ENCODE data around the gene C4orf33.

GRCh38 chr4:129113919-129114318 is 18.0 kb downstream of the C4orf33 start:
- TF ChIP-seq CTCF (IDR thresholded peaks at IDR 0.05) (no peak), POLR2A (IDR thresholded peaks at IDR 0.05) (no peak)
